GM12801 (cell line): ENCODE measurements around the gene CMBL.

Experiments
- CTCF ChIP-seq: IDR thresholded peaks from one replicate; pipeline ENCODE4 v1.5.1; 2011; ENCODE audit warnings: control low read depth; ENCODE audit not compliant: insufficient read length; ENCODE audit errors: extremely low read depth

CMBL gene

GRCh38 chr5:10259899-10260298 lies 47.8 kb downstream of the CMBL start:
- no peak for TF ChIP-seq CTCF

- TF ChIP-seq CTCF: no peak
Observed at GRCh38 chr5:10257870-10258269, 49.8 kb downstream of the CMBL start.

GRCh38 chr5:10254686-10255085 lies 53.0 kb downstream of the CMBL start:
- TF ChIP-seq CTCF: no peak

GRCh38 chr5:10253390-10253789 lies 54.3 kb downstream of the CMBL start:
- no peak for TF ChIP-seq CTCF

- no peak for TF ChIP-seq CTCF
Observed at GRCh38 chr5:10251405-10251804, 56.3 kb downstream of the CMBL start.

- TF ChIP-seq CTCF: no peak
Observed at GRCh38 chr5:10250806-10251276, 56.9 kb downstream of the CMBL start.

GRCh38 chr5:10249948-10250805 lies 57.5 kb downstream of the CMBL start, which contains the start of gene CCT5:
CCT5 (plus strand) TSS chr5:10250280; CDS start chr5:10250341, 61 bp downstream.
- no peak for TF ChIP-seq CTCF
